SK-N-SH treated with all-trans-retinoic acid at 6 μM for 48 hours (cell line): ENCODE measurements around the gene IFIT2.
"Not testable (repeated sequence)": the region's sequence is repeated elsewhere in the genome, so short reads cannot be mapped to it uniquely, and the experiment has no call there.

Experiments used
- ATAC-seq: fragments of 200-7000 bp; cut with Tn5 transposase; 3 replicates; pipeline ENCODE4 v1.9.1; 2020; ENCODE audit warnings: mild to moderate bottlenecking, moderate library complexity
- BACH2 ChIP-seq: fragments of 250-450 bp; sonication (Bioruptor Pico); IDR thresholded peaks from 2 replicates; pipeline ENCODE4 v1.9.0; 2021; ENCODE audit warnings: mild to moderate bottlenecking, borderline replicate concordance
- CSDC2 ChIP-seq: fragments of 250-450 bp; sonication (Bioruptor Pico); IDR thresholded peaks from 2 replicates; pipeline ENCODE4 v1.5.0; 2020; ENCODE audit warnings: mild to moderate bottlenecking, moderate library complexity
- CSRNP3 ChIP-seq: fragments of 250-450 bp; sonication (Bioruptor Pico); IDR thresholded peaks from 2 replicates; pipeline ENCODE4 v1.5.1; 2021; ENCODE audit warnings: mild to moderate bottlenecking, moderate library complexity
- ESRRG ChIP-seq: fragments of 250-450 bp; sonication (Bioruptor Pico); IDR thresholded peaks from 2 replicates; pipeline ENCODE4 v1.6.1; 2021; ENCODE audit warnings: mild to moderate bottlenecking
- GLIS3 ChIP-seq: fragments of 250-450 bp; sonication (Bioruptor Pico); IDR thresholded peaks from 2 replicates; pipeline ENCODE4 v1.5.0; 2020; ENCODE audit warnings: mild to moderate bottlenecking, moderate library complexity
- ISL1 ChIP-seq: fragments of 250-450 bp; sonication (Bioruptor Pico); IDR thresholded peaks from 2 replicates; pipeline ENCODE4 v2.1.2; 2022; ENCODE audit warnings: mild to moderate bottlenecking, moderate library complexity
- OSR1 ChIP-seq: fragments of 250-450 bp; sonication (Bioruptor Pico); IDR thresholded peaks from 2 replicates; pipeline ENCODE4 v1.8.0; 2022; ENCODE audit warnings: moderate library complexity, mild to moderate bottlenecking, inconsistent platforms
- POU6F1 ChIP-seq: fragments of 250-450 bp; sonication (Bioruptor Pico); IDR thresholded peaks from 2 replicates; pipeline ENCODE4 v1.8.0; 2021; ENCODE audit warnings: low read depth, mild to moderate bottlenecking, moderate library complexity, borderline replicate concordance
- PPARA ChIP-seq: fragments of 250-450 bp; sonication (Bioruptor Pico); IDR thresholded peaks from 2 replicates; pipeline ENCODE4 v1.5.0; 2020; ENCODE audit warnings: mild to moderate bottlenecking, borderline replicate concordance
- RARB ChIP-seq: fragments of 250-450 bp; sonication (Bioruptor Pico); IDR thresholded peaks from 2 replicates; pipeline ENCODE4 v1.8.0; 2021; ENCODE audit warnings: mild to moderate bottlenecking, moderate library complexity
- SNAI2 ChIP-seq: fragments of 250-450 bp; sonication (Bioruptor Pico); IDR thresholded peaks from 2 replicates; pipeline ENCODE4 v1.5.0; 2020; ENCODE audit warnings: mild to moderate bottlenecking, moderate library complexity
- TCF4 ChIP-seq: fragments of 250-450 bp; sonication (Bioruptor Pico); IDR thresholded peaks from 2 replicates; pipeline ENCODE4 v1.8.0; 2021; ENCODE audit warnings: mild to moderate bottlenecking, moderate library complexity, borderline replicate concordance
- TOX ChIP-seq: fragments of 250-450 bp; sonication (Bioruptor Pico); IDR thresholded peaks from 2 replicates; pipeline ENCODE4 v1.8.0; 2021; ENCODE audit warnings: mild to moderate bottlenecking, moderate library complexity, borderline replicate concordance
- ZC3H10 ChIP-seq: fragments of 250-450 bp; sonication (Bioruptor Pico); IDR thresholded peaks from 2 replicates; pipeline ENCODE4 v1.5.1; 2021; ENCODE audit warnings: mild to moderate bottlenecking, moderate library complexity
- ZFP30 ChIP-seq: fragments of 450-650 bp; formaldehyde crosslinking; IDR thresholded peaks from 2 replicates; pipeline ENCODE4 v1.5.0; 2022; ENCODE audit warnings: mild to moderate bottlenecking, moderate library complexity
- ZNF565 ChIP-seq: fragments of 450-650 bp; formaldehyde crosslinking; conservative IDR thresholded peaks from 2 replicates; pipeline ENCODE4 v1.5.0; 2020; ENCODE audit warnings: low read depth, mild to moderate bottlenecking, moderate library complexity
- ZNF70 ChIP-seq: fragments of 450-650 bp; formaldehyde crosslinking; IDR thresholded peaks from 2 replicates; pipeline ENCODE4 v1.5.0; 2020; ENCODE audit warnings: mild to moderate bottlenecking, moderate library complexity
- ZNF8 ChIP-seq: fragments of 450-650 bp; formaldehyde crosslinking; IDR thresholded peaks from 2 replicates; pipeline ENCODE4 v1.5.0; 2020; ENCODE audit warnings: mild to moderate bottlenecking, moderate library complexity
- TF ChIP-seq, protein P1 (sequence below): fragments of 250-450 bp; sonication (Bioruptor Pico); IDR thresholded peaks from 2 replicates; pipeline ENCODE4 v1.5.0; 2020; ENCODE audit warnings: mild to moderate bottlenecking, moderate library complexity

IFIT2 gene

DNA sequence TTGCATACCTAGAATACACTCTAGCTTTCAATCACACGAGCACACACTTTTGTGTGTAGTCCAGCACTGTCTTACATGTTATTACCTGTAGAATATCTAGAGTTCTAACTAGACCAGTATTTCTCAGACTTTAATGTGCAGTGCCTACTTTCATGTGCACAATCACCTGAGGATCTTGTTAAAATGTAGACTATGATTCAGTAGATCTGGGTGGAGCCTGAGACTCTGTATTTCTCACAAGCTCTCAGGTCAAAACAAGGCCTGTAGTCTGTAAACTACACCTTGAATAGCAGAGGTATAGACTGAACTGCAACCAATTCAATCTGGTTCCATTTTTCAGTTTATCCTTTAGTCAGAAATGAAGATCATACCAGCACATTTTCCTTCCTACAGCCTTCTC, 11.1 kb downstream of the IFIT2 start:
- TF ChIP-seq CSDC2 (CRISPR knock-in tag) (no peak), TCF4 (CRISPR knock-in tag) (no peak), ZC3H10 (CRISPR knock-in tag) (no peak), PPARA (CRISPR knock-in tag) (no peak), ZFP30 (CRISPR knock-in tag) (no peak), ESRRG (CRISPR knock-in tag) (no peak), CSRNP3 (CRISPR knock-in tag) (no peak), SNAI2 (CRISPR knock-in tag) (no peak)
- TF ChIP-seq, protein P1, sequence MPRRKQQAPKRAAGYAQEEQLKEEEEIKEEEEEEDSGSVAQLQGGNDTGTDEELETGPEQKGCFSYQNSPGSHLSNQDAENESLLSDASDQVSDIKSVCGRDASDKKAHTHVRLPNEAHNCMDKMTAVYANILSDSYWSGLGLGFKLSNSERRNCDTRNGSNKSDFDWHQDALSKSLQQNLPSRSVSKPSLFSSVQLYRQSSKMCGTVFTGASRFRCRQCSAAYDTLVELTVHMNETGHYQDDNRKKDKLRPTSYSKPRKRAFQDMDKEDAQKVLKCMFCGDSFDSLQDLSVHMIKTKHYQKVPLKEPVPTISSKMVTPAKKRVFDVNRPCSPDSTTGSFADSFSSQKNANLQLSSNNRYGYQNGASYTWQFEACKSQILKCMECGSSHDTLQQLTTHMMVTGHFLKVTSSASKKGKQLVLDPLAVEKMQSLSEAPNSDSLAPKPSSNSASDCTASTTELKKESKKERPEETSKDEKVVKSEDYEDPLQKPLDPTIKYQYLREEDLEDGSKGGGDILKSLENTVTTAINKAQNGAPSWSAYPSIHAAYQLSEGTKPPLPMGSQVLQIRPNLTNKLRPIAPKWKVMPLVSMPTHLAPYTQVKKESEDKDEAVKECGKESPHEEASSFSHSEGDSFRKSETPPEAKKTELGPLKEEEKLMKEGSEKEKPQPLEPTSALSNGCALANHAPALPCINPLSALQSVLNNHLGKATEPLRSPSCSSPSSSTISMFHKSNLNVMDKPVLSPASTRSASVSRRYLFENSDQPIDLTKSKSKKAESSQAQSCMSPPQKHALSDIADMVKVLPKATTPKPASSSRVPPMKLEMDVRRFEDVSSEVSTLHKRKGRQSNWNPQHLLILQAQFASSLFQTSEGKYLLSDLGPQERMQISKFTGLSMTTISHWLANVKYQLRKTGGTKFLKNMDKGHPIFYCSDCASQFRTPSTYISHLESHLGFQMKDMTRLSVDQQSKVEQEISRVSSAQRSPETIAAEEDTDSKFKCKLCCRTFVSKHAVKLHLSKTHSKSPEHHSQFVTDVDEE (CRISPR knock-in tag) = no peak
- TF ChIP-seq, all 23 proteins: peak for 0
- no peak for ATAC-seq

GRCh38 chr10:89314676-89315075, 12.8 kb downstream of the IFIT2 start:
- ATAC-seq = no peak
- TF ChIP-seq PPARA (CRISPR knock-in tag) (no peak), BACH2 (no peak), ESRRG (CRISPR knock-in tag) (no peak), ZNF8 (no peak), TCF4 (CRISPR knock-in tag) (no peak), ZFP30 (CRISPR knock-in tag) (no peak), ZNF70 (CRISPR knock-in tag) (no peak), ZC3H10 (CRISPR knock-in tag) (no peak), RARB (CRISPR knock-in tag) (no peak), CSDC2 (CRISPR knock-in tag) (no peak), ISL1 (CRISPR knock-in tag) (no peak), TOX (no peak), OSR1 (CRISPR knock-in tag) (no peak), GLIS3 (CRISPR knock-in tag) (no peak), POU6F1 (CRISPR knock-in tag) (no peak), ZNF565 (CRISPR knock-in tag) (no peak), SNAI2 (CRISPR knock-in tag) (no peak)
- TF ChIP-seq, protein P1 (CRISPR knock-in tag) = no peak

DNA sequence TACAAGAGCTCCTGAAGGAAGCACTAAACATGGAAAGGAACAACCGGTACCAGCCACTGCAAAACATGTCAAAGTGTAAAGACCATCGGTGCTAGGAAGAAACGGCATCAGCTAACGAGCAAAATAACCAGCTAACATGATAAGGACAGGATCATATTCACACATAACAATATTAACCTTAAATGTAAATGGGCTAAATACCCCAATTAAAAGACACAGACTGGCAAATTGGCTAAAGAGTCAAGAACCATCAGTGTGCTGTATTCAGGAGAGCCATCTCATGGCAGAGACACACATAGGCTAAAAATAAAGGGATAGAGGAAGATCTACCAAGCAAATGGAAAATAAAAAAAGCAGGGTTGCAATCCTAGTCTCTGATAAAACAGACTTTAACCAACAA, 16.2 kb downstream of the IFIT2 start:
- not testable (repeated sequence) for ATAC-seq

DNA sequence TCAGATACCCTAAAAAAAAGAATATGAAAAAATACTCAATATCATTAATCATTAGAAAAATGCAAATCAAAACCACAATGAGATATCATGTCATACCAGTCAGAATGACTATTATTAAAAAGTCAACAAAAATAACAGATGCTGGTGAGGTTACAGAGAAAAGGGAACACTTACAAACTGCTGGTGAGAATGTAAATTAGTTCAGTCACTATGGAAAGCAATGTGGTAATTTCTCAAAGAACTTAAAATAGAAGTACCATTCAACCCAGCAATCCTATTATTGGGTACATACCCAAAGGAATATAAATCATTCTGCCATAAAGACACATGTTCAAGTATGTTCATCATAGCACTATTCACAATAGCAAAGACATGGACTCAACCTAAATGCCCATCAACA, 23.2 kb downstream of the IFIT2 start:
- not testable (repeated sequence) for ATAC-seq

- not testable (repeated sequence) for ATAC-seq
Measured at GRCh38 chr10:89325856-89326255, 24.0 kb downstream of the IFIT2 start.
